ENCODE measurements around the gene ATG2A. TPM values are rescaled to one million over a fixed set of nuclear protein-coding genes. Genes with fewer than 3 reads are reported as not detected.

The ATG2A gene
- total and polyA plus RNA-seq, 2 of the 8 experiments (the other 6 are each of a cell fraction or from before 2014, with no cell fraction given), result 12.1 to 22.1 TPM

GRCh38 chr11:64878494-64879243 lies 38.3 kb downstream of the ATG2A start, which contains the start of gene EHD1 (continued):
- TF ChIP-seq CEBPB (IDR thresholded peaks at IDR 0.05; ENCODE audit: low read depth, low read length), result no peak
- TF ChIP-seq POU5F1 (IDR thresholded peaks at IDR 0.05; ENCODE audit: low read depth, low read length), result no peak
- TF ChIP-seq HDAC6 (IDR thresholded peaks at IDR 0.05; ENCODE audit: low read depth, low read length), result no peak
- TF ChIP-seq NANOG (IDR thresholded peaks at IDR 0.05; ENCODE audit: insufficient read depth, low read depth, low read length, poor library complexity, severe bottlenecking), result peak; percentile 11
- TF ChIP-seq JUN (IDR thresholded peaks at IDR 0.05; ENCODE audit: low read depth, low read length), result no peak
- TF ChIP-seq CHD7 (IDR thresholded peaks at IDR 0.05; ENCODE audit: insufficient replicate concordance, low read length), result no peak
- peak; percentile 45 for TF ChIP-seq SAP30 (IDR thresholded peaks at IDR 0.05; ENCODE audit: insufficient read depth, insufficient replicate concordance, low read length)
- TF ChIP-seq KDM4A (IDR thresholded peaks at IDR 0.05; ENCODE audit: low read depth, low read length, severe bottlenecking), result peak; percentile 77
- TF ChIP-seq EP300 (IDR thresholded peaks at IDR 0.05; ENCODE audit: borderline replicate concordance in 1 of 2, low read depth in 2 of 2, low read length in 2 of 2), result no peak
- no peak for TF ChIP-seq SRF (IDR thresholded peaks at IDR 0.05; ENCODE audit: low read depth, low read length)
